Keratinocyte (primary cell): ENCODE measurements around the gene CDKL5. TPM values are rescaled to one million over a fixed set of nuclear protein-coding genes. Genes with fewer than 3 reads are reported as not detected.
A peak's percentile ranks its signal among the peaks of the same experiment; 100 is the strongest.

Source experiments
- DNase-seq: peaks from one replicate; pipeline ENCODE4 v3.0.0-alpha.2; 2011; ENCODE audit warnings: low read depth, missing footprints, low spot score
- FAIRE-seq: peaks from 2 replicates; lab custom pipeline; 2011; peaks lifted over from hg19 to GRCh38; lab: Jason Lieb, UNC
- H2AFZ ChIP-seq: 2 replicates; pipeline ENCODE4 v1.6.0; 2012; ENCODE audit warnings: low read length, control low read depth, inconsistent platforms; ENCODE audit not compliant: control insufficient read depth
- H3K27ac ChIP-seq: 2 replicates; pipeline ENCODE4 v1.5.1; 2011; ENCODE audit warnings: low read length; ENCODE audit not compliant: control insufficient read depth, insufficient read depth
- H3K27me3 ChIP-seq: 3 replicates; pipeline ENCODE4 v1.6.0; 2011; ENCODE audit warnings: low read length; ENCODE audit not compliant: control insufficient read depth, insufficient read depth; ENCODE audit errors: extremely low read depth
- H3K36me3 ChIP-seq, 2 experiments: 2 replicates in 1 of 2; 3 replicates in 1 of 2; pipeline ENCODE4 v1.5.1; 2011; ENCODE audit warnings: low read length in 2 of 2, mild to moderate bottlenecking in 1 of 2; ENCODE audit not compliant: control insufficient read depth in 2 of 2, insufficient read depth in 2 of 2; ENCODE audit errors: extremely low read depth in 1 of 2
- H3K4me1 ChIP-seq: 3 replicates; pipeline ENCODE4 v1.5.1; 2011; ENCODE audit warnings: low read length; ENCODE audit not compliant: control insufficient read depth, insufficient read depth; ENCODE audit errors: extremely low read depth
- H3K4me2 ChIP-seq: 3 replicates; pipeline ENCODE4 v1.6.0; 2011; ENCODE audit warnings: low read depth, low read length; ENCODE audit not compliant: control insufficient read depth, insufficient read depth; ENCODE audit errors: extremely low read depth
- H3K4me3 ChIP-seq, 3 experiments: fragments of 200-600 bp in 1 of 3; sonication (generic) in 1 of 3; 2 replicates in 2 of 3; 3 replicates in 1 of 3; pipeline ENCODE4 v1.5.1; 2011 to 2016; ENCODE audit warnings: low read length in 3 of 3, mild to moderate bottlenecking in 3 of 3, control low read depth in 2 of 3, inconsistent platforms in 1 of 3, low read depth in 1 of 3, mixed read lengths in 1 of 3, mixed run types in 1 of 3, moderate library complexity in 1 of 3; ENCODE audit not compliant: control insufficient read depth in 2 of 3, insufficient read depth in 2 of 3; ENCODE audit errors: extremely low read depth in 1 of 3
- H3K79me2 ChIP-seq: 2 replicates; pipeline ENCODE4 v1.6.0; 2012; ENCODE audit warnings: low read length; ENCODE audit not compliant: control insufficient read depth, insufficient read depth
- H3K9ac ChIP-seq: 3 replicates; pipeline ENCODE4 v1.6.0; 2011; ENCODE audit warnings: low read length; ENCODE audit not compliant: control insufficient read depth, insufficient read depth; ENCODE audit errors: extremely low read depth
- H3K9me1 ChIP-seq: 3 replicates; pipeline ENCODE4 v1.6.0; 2011; ENCODE audit warnings: low read length; ENCODE audit not compliant: control insufficient read depth, insufficient read depth; ENCODE audit errors: extremely low read depth
- H3K9me3 ChIP-seq: 2 replicates; pipeline ENCODE4 v1.5.1; 2012; ENCODE audit warnings: low read depth, low read length; ENCODE audit not compliant: control insufficient read depth
- H4K20me1 ChIP-seq: 3 replicates; pipeline ENCODE4 v1.6.0; 2011; ENCODE audit warnings: low read length; ENCODE audit not compliant: control insufficient read depth, insufficient read depth; ENCODE audit errors: extremely low read depth
- CTCF ChIP-seq, 3 experiments: IDR thresholded peaks in 1 of 3; conservative IDR thresholded peaks in 1 of 3; optimal IDR thresholded peaks in 1 of 3; 2 replicates in 2 of 3; 3 replicates in 1 of 3; pipeline versions ENCODE3 to v1.5.1; 2011; ENCODE audit warnings: low read length in 3 of 3, mild to moderate bottlenecking in 3 of 3, moderate library complexity in 2 of 3, control low read depth in 1 of 3, inconsistent platforms in 1 of 3; ENCODE audit not compliant: insufficient read depth in 2 of 3; ENCODE audit errors: extremely low read depth in 1 of 3
- EZH2 ChIP-seq: IDR thresholded peaks from one replicate; pipeline ENCODE4 v1.6.1; 2012; ENCODE audit warnings: inconsistent platforms, mild to moderate bottlenecking, low read length, moderate library complexity
- dilution Hi-C: fragments of 300-500 bp; cut with MboI; formaldehyde crosslinking; loops from one replicate; pipeline ENCODE4 v1.7.0; 2020; ENCODE audit warnings: low sequenced_read_pairs; ENCODE audit not compliant: extremely low pct_ligation_motif_present
- polyA plus RNA-seq, 5 experiments: library from polyadenylated mRNA; depleted of rRNA in 3 of 5; stranded (reverse) in 3 of 5; stranded (forward) in 1 of 5; unstranded in 1 of 5; fragments of >200 nt; gene quantifications; 1 replicate in 1 of 5; 2 replicates in 3 of 5; 3 replicates in 1 of 5; pipeline versions ENCODE4 v1.2.1 to v1.2.3, GENCODE V29; 2011 to 2012; ENCODE audit warnings: missing spikeins in 2 of 5, low read depth in 1 of 5, low replicate concordance in 1 of 5

The CDKL5 gene
- polyA plus RNA-seq, 1 donor (not counting 4 experiments of a cell fraction or from before 2014, with no cell fraction given): 3.4 TPM

DNA sequence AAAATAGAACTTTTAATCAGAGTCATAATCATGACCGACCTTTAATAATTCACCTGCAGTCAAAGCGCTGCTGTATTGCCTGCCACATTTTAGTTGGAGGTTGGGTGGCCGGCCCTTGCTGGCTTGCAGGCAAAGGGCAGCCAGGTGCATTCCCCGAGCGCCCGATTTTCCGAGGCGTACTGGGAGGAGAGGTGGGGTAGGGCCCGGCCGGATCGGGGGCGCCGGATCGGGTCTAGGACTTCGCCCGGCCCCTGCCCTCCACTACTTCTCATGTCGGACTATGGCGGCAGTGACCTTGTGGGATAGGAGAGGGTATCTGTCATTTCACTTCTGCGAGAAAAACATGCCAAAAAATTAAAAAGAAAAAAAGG is 249.0 kb downstream of the CDKL5 start:
- no peaks in the 10 kb centered on the region for H3K79me2 ChIP-seq
- FAIRE-seq: no peak
- no peaks in the 10 kb centered on the region for H3K9me3 ChIP-seq
- no peaks in the 10 kb centered on the region for H3K4me1 ChIP-seq
- peak overlapping the region; percentile 24 to 60 (median 54) for H3K4me3 ChIP-seq
- TF ChIP-seq EZH2: no peak
- no peak for TF ChIP-seq CTCF (optimal IDR thresholded peaks at IDR 0.05 in 1 of 3, IDR thresholded peaks at IDR 0.05 in 1 of 3, conservative IDR thresholded peaks at IDR 0.05 in 1 of 3; ENCODE audit: extremely low read depth in 1 of 3, insufficient read depth in 2 of 3, low read length in 3 of 3)
- no peaks in the 10 kb centered on the region for H3K9me1 ChIP-seq
- peak overlapping the region; percentile 73 for H3K4me2 ChIP-seq
- no peaks in the 10 kb centered on the region for H3K36me3 ChIP-seq
- peak overlapping the region; percentile 37 for H2AFZ ChIP-seq
- no peak overlapping the region for H3K27ac ChIP-seq
- no peaks in the 10 kb centered on the region for H3K27me3 ChIP-seq
- dilution Hi-C loops: no loop called here
- no peak for DNase-seq
- peak overlapping the region; percentile 28 for H3K9ac ChIP-seq
- H4K20me1 ChIP-seq: no peaks in the 10 kb centered on the region

DNA sequence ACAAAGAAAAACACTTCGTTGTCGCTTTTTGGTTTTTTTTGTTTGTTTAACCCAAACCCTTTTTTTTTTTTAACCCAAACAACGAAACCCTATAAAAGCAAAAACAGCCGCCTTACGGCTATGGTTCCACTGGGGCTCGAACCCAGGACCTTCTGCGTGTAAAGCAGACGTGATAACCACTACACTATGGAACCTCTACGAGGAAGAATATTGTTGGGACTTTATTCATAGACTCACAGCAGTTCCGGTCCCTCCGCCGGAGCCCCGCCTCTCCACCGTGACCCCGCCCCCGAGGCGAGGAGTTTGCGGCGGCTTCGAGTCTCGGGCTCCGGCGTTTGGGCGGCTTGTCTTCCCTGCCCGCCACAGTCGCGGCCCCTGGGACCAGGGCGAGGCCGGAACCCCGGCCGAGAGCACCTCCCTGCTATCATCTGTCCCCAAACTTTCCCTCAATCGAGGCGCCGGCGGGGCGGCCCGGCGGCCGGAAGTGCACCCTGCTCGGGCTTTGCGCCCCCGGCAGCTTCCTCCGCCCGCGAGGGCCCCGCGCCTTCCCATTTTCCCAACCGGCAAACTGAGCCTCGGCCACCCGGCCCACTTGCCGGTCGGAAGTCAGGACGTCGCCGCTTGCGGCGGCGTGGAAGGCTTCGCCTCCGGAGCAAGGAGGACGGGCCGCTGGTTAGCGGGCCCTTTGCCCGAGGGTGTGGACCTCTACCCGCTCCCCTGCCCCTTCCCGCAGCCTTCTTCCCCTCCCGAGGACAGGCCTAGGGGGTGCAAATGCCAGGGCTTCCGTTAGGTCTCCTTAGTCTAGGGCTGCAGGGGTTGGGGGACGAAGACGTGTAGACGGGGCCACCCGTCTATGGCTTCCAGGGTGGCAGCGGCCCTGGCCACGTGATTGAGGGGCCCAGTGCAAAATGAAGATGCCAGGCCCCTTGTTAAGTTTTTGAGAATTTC is 249.7 kb downstream of the CDKL5 start:
- H3K4me3 ChIP-seq: peak overlapping the region; percentile 56 to 62 (median 60)
- no peak for TF ChIP-seq EZH2
- no peak for TF ChIP-seq CTCF (optimal IDR thresholded peaks at IDR 0.05 in 1 of 3, IDR thresholded peaks at IDR 0.05 in 1 of 3, conservative IDR thresholded peaks at IDR 0.05 in 1 of 3; ENCODE audit: extremely low read depth in 1 of 3, insufficient read depth in 2 of 3, low read length in 3 of 3)
- FAIRE-seq (no peak), DNase-seq (peak; percentile 15)
- H3K4me2 ChIP-seq: peak overlapping the region; percentile 73
- dilution Hi-C loops: no loop called here
- H3K4me1 ChIP-seq: no peaks in the 10 kb centered on the region
- no peaks in the 10 kb centered on the region for H3K9me1 ChIP-seq
- H4K20me1 ChIP-seq: no peaks in the 10 kb centered on the region
- H3K27me3 ChIP-seq: no peaks in the 10 kb centered on the region
- no peaks in the 10 kb centered on the region for H3K79me2 ChIP-seq
- H3K9ac ChIP-seq: peak overlapping the region; percentile 66
- no peaks in the 10 kb centered on the region for H3K36me3 ChIP-seq
- H2AFZ ChIP-seq: peak overlapping the region; percentile 60
- no peaks in the 10 kb centered on the region for H3K9me3 ChIP-seq
- H3K27ac ChIP-seq: peak overlapping the region; percentile 58
